ENCODE results near the gene LRP11. TPM values are rescaled to one million over a fixed set of nuclear protein-coding genes. Genes with fewer than 3 reads are reported as not detected.

LRP11 gene
- total and polyA plus RNA-seq, 2 of the 13 experiments (the other 11 are each of a cell fraction or from before 2014, with no cell fraction given) = 32.4 to 48.9 TPM

DNA sequence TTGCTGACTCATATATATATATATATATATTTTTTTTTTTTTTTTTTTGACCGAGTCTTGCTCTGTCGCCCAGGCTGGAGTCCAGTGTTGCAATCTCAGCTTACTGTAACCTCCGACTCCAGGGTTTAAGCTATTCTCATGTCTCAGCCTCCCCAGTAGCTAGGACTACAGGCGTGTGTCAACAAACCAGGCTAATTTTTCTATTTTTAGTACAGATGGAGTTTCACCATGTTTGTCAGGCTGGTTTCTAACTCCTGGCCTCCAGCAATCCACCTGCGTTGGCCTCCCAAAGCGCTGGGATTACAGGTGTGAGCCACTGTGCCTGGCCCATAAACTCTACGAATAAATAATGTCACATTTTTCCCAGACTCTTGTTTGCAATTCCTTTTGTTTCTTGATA lies 4.8 kb downstream of the LRP11 start (continued):
- TF ChIP-seq IRF2 (CRISPR knock-in tag; IDR thresholded peaks at IDR 0.05) (0 out of 2 replicates have a peak, but pooled peaks have one; percentile 38), RARA (CRISPR knock-in tag; IDR thresholded peaks at IDR 0.05) (peak; percentile 84), MEF2D (CRISPR knock-in tag; IDR thresholded peaks at IDR 0.05) (peak; percentile 100)

DNA sequence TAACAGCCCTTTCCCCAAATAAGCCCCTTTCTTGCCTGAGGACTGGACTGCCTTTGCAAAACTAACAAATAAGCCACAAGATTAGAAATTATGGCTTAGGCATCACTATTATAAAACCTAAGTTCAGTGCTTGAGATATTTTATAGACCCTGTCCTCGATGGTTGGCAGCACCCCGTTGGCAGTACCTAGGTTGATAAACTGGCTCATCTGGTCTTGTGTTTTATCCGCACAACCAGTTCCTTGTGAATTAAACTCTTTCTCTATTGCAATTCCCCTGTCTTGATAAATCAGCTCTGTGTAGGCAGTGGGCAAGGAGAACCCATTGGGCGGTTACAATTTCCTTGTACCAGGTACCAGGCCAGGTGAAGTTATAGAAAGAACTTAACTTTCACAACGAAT lies 6.6 kb downstream of the LRP11 start:
- Histone ChIP-seq H3K9ac (ENCODE audit: insufficient read depth, low read depth, low read length) (no peak overlapping the region), H3K79me2 (ENCODE audit: insufficient read depth, low read length) (peaks cover 32% of the 10 kb centered on the region), H4K20me1 (ENCODE audit: insufficient read depth, low read length) (peaks cover 19% of the 10 kb centered on the region; the same call in 1 of the 2 replicates), H3K36me3 (replicated peaks in 1 of 2; ENCODE audit: control insufficient read depth in 1 of 2, insufficient read depth in 2 of 2, low read length in 2 of 2) (0 out of 5 replicates have a peak, but pooled peaks cover 0 to 4% of the 10 kb centered on the region in 2 experiments), H2AFZ (ENCODE audit: low read length) (no peak overlapping the region), H3K27me3 (ENCODE audit: control insufficient read depth in 1 of 2, insufficient read depth in 2 of 2, low read length in 2 of 2) (no peaks in the 10 kb centered on the region), H3K27ac (ENCODE audit: extremely low read length, insufficient read depth, low read length) (no peak overlapping the region), H3K9me3 (ENCODE audit: low read length) (no peaks in the 10 kb centered on the region), H3K4me3 (replicated peaks in 1 of 3; ENCODE audit: insufficient read depth in 1 of 3, low read depth in 2 of 3, low read length in 3 of 3) (no peak overlapping the region), H3K4me2 (ENCODE audit: low read depth, low read length) (no peak overlapping the region), H3K4me1 (ENCODE audit: insufficient read depth, low read length) (peaks cover 68% of the 10 kb centered on the region)
- TF ChIP-seq HNF4A (CRISPR knock-in tag; IDR thresholded peaks at IDR 0.05) (no peak), ATAD3A (CRISPR knock-in tag; IDR thresholded peaks at IDR 0.05) (no peak), ZSCAN12 (CRISPR knock-in tag; IDR thresholded peaks at IDR 0.05) (no peak)
- TF ChIP-seq, protein P1, sequence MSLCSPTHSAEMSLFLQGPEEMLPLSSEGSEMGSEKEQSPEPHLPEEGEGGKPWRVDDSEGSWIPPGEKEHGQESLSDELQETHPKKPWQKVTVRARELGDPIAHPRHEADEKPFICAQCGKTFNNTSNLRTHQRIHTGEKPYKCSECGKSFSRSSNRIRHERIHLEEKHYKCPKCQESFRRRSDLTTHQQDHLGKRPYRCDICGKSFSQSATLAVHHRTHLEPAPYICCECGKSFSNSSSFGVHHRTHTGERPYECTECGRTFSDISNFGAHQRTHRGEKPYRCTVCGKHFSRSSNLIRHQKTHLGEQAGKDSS (CRISPR knock-in tag; IDR thresholded peaks at IDR 0.05; ENCODE audit: borderline replicate concordance, low read depth) = no peak
- FAIRE-seq = no peak
- BruUV-seq (replicated peaks) = no TSS peak
- no peak for DNase-seq (ENCODE audit: low spot score)
- 91% methylated on average over 5 of the region's 5 CpGs for WGBS (ENCODE audit: low lambda C conversion rate)
- no peak for ATAC-seq
- intact Hi-C loops (cut with micrococcal nuclease; ENCODE audit: unreplicated experiment) = no loop called here
- in situ Hi-C loops (cut with HindIII; ENCODE audit: extremely low pct_ligation_motif_present, low pct_unique_long_range_greater_than_20kb) = no loop called here
- POLR2A ChIA-PET = no interaction called here
- CTCF ChIA-PET (ENCODE audit: low intra/inter-chr PET ratio, low total read pairs) = no interaction called here
